Measurements from ENCODE around the gene ZNF44.

The ZNF44 gene

DNA sequence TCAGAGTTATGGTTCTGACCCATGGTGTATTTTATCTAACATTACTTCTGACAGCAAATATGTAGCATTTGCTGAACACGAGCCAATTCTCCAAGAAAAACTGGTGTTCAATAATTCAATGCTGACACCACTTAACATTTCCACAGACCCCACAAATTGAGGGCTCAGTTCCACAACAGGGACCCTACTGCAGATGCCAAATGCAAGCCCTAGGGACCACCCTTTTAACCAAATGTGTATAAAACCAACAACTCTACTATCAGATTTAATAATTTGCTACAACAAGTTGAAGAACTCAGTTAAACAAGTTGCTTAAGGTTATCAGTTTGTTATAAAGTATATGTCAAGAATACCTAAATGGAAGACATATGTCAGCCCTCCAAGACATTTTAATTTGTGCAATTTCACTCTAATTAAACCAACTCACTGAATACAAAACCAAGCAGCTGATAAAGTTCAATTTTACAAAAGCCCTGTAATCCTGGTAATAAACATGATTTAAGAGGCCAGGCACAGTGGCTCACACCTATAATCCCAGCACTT lies 6.7 kb downstream of the ZNF44 start:
- Histone ChIP-seq H3K4me3 (ENCODE audit: low read length) (no peak overlapping the region), H3K9me3 (ENCODE audit: control insufficient read depth, low read length) (no peaks in the 10 kb centered on the region), H3K36me3 (ENCODE audit: control insufficient read depth, insufficient read depth, low read length) (no peaks in the 10 kb centered on the region), H3K4me1 (ENCODE audit: control insufficient read depth, insufficient read depth, low read length) (peaks cover 9% of the 10 kb centered on the region), H3K9ac (ENCODE audit: low read length) (no peak overlapping the region), H3K27me3 (ENCODE audit: control insufficient read depth, insufficient read depth, low read length) (no peaks in the 10 kb centered on the region)

- no peaks in the 10 kb centered on the region for H3K9me3 ChIP-seq (ENCODE audit: control insufficient read depth, low read length)
- no peaks in the 10 kb centered on the region for H3K27me3 ChIP-seq (ENCODE audit: control insufficient read depth, insufficient read depth, low read length)
- no peak overlapping the region for H3K9ac ChIP-seq (ENCODE audit: low read length)
- no peaks in the 10 kb centered on the region for H3K36me3 ChIP-seq (ENCODE audit: control insufficient read depth, insufficient read depth, low read length)
- no peak overlapping the region for H3K4me3 ChIP-seq (ENCODE audit: low read length)
- H3K4me1 ChIP-seq (ENCODE audit: control insufficient read depth, insufficient read depth, low read length), result peaks cover 6% of the 10 kb centered on the region
Measured at GRCh38 chr19:12284631-12285030, 10.1 kb downstream of the ZNF44 start.

- Histone ChIP-seq H3K4me1 (ENCODE audit: control insufficient read depth, insufficient read depth, low read length) (peaks cover 4% of the 10 kb centered on the region), H3K27me3 (ENCODE audit: control insufficient read depth, insufficient read depth, low read length) (no peaks in the 10 kb centered on the region), H3K9ac (ENCODE audit: low read length) (no peak overlapping the region), H3K36me3 (ENCODE audit: control insufficient read depth, insufficient read depth, low read length) (no peaks in the 10 kb centered on the region), H3K9me3 (ENCODE audit: control insufficient read depth, low read length) (no peaks in the 10 kb centered on the region), H3K4me3 (ENCODE audit: low read length) (no peak overlapping the region)
Measured at GRCh38 chr19:12284226-12284625, 10.5 kb downstream of the ZNF44 start.

GRCh38 chr19:12278713-12279112 lies 16.0 kb downstream of the ZNF44 start:
- Histone ChIP-seq H3K4me3 (ENCODE audit: low read length) (no peak overlapping the region), H3K27me3 (ENCODE audit: control insufficient read depth, insufficient read depth, low read length) (no peaks in the 10 kb centered on the region), H3K9me3 (ENCODE audit: control insufficient read depth, low read length) (peaks cover 3% of the 10 kb centered on the region), H3K36me3 (ENCODE audit: control insufficient read depth, insufficient read depth, low read length) (peaks cover 5% of the 10 kb centered on the region), H3K9ac (ENCODE audit: low read length) (no peak overlapping the region), H3K4me1 (ENCODE audit: control insufficient read depth, insufficient read depth, low read length) (no peaks in the 10 kb centered on the region)

DNA sequence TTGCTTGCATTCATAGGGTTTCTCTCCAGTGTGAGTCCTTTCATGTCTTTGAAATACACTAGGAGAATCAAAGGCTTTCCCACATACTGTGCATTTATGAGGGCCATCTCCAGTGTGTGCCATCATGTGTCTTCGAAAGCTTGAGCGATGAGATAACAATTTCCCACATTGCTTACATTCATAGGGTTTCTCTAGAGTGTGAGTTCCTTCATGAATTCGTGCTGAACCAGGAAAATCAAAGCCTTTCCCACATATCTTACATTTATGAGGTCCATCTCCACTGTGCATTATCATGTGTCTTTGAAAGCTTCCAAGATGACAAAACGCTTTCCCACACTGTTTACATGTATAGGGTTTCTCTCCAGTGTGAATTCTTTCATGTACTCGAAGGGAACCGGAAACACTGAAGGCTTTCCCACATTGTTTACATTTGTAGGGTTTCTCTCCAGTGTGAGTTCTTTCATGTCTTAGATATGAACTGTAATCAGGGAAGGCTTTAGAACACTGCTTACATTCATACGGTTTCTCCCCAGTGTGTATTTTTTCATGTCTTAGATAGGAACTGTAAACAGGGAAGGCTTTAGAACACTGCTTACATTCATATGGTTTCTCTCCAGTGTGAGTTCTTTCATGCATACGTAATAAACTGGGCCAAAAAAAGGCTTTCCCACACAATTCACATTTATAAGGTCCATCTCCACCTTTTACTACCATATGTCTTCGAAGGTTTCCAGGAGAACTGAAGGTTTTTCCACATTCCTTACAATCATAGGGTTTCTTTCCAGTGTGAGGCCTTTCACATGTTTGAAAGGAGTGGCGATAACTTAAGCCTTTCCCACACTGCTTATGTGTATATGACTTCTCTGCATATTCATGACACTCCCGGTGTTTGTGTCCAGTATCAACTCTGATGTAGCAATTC lies 21.4 kb downstream of the ZNF44 start:
- peaks cover 30% of the 10 kb centered on the region for H3K9me3 ChIP-seq (ENCODE audit: control insufficient read depth, low read length)
- no peaks in the 10 kb centered on the region for H3K4me1 ChIP-seq (ENCODE audit: control insufficient read depth, insufficient read depth, low read length)
- no peaks in the 10 kb centered on the region for H3K27me3 ChIP-seq (ENCODE audit: control insufficient read depth, insufficient read depth, low read length)
- H3K36me3 ChIP-seq (ENCODE audit: control insufficient read depth, insufficient read depth, low read length), result peaks cover 13% of the 10 kb centered on the region
- H3K9ac ChIP-seq (ENCODE audit: low read length), result no peak overlapping the region
- no peak overlapping the region for H3K4me3 ChIP-seq (ENCODE audit: low read length)

GRCh38 chr19:12272386-12272785 lies 22.3 kb downstream of the ZNF44 start:
- no peak overlapping the region for H3K4me3 ChIP-seq (ENCODE audit: low read length)

GRCh38 chr19:12270854-12271253 lies 23.8 kb downstream of the ZNF44 start:
- Histone ChIP-seq H3K4me1 (ENCODE audit: control insufficient read depth, insufficient read depth, low read length) (no peaks in the 10 kb centered on the region), H3K9me3 (ENCODE audit: control insufficient read depth, low read length) (peaks cover 30% of the 10 kb centered on the region), H3K27me3 (ENCODE audit: control insufficient read depth, insufficient read depth, low read length) (no peaks in the 10 kb centered on the region), H3K36me3 (ENCODE audit: control insufficient read depth, insufficient read depth, low read length) (peaks cover 11% of the 10 kb centered on the region), H3K4me3 (ENCODE audit: low read length) (no peak overlapping the region), H3K9ac (ENCODE audit: low read length) (no peak overlapping the region)

More at GRCh38 chr19:12272386-12272785, 22.3 kb downstream of the ZNF44 start:
- Histone ChIP-seq H3K27me3 (ENCODE audit: control insufficient read depth, insufficient read depth, low read length) (no peaks in the 10 kb centered on the region), H3K36me3 (ENCODE audit: control insufficient read depth, insufficient read depth, low read length) (peaks cover 11% of the 10 kb centered on the region), H3K4me1 (ENCODE audit: control insufficient read depth, insufficient read depth, low read length) (no peaks in the 10 kb centered on the region), H3K9ac (ENCODE audit: low read length) (no peak overlapping the region), H3K9me3 (ENCODE audit: control insufficient read depth, low read length) (peaks cover 30% of the 10 kb centered on the region)

DNA sequence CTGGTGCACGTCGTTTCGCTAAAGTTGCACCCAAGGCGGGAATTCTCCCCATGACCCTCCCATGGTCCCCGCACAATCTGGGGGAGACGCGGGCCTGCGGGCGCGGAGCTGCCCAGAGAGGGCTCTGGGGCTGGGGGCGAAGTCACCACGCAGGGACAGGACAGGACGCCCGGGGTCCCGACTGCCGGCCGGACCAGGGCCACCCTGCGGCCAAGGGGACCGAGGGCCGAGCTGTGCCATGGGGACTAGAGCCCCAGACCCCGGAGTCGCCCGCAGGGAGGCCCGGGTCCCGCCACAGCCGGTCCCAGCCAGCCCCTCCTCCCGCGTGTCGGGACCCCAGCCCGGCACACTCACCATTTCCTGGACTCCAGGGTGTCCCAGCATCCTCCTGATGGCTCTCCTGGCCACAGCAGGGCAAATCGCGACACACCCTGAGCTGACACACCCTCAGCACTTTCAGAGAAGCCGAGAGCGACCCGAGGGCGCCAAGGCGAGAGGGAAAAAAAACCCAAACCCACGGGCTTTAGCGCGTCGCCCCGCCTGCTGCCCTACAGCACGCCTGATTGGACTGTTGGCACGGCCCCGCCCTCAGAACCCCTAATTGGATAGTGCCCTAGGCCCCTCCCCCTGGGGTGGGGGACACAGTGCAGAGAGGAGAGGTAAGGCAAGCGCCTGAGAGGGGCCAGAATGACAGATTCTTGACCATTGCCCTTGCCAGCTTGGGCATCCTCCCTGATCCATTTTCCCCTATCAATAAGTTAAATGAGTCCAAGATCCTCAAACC lies 28.6 kb downstream of the ZNF44 start:
- peaks cover 5% of the 10 kb centered on the region for H3K9me3 ChIP-seq (ENCODE audit: control insufficient read depth, low read length)
- H3K4me3 ChIP-seq (ENCODE audit: low read length), result no peak overlapping the region
- no peaks in the 10 kb centered on the region for H3K27me3 ChIP-seq (ENCODE audit: control insufficient read depth, insufficient read depth, low read length)
- no peaks in the 10 kb centered on the region for H3K36me3 ChIP-seq (ENCODE audit: control insufficient read depth, insufficient read depth, low read length)
- H3K9ac ChIP-seq (ENCODE audit: low read length), result no peak overlapping the region
- no peaks in the 10 kb centered on the region for H3K4me1 ChIP-seq (ENCODE audit: control insufficient read depth, insufficient read depth, low read length)

- H3K4me1 ChIP-seq (ENCODE audit: control insufficient read depth, insufficient read depth, low read length), result no peaks in the 10 kb centered on the region
- no peak overlapping the region for H3K4me3 ChIP-seq (ENCODE audit: low read length)
- no peaks in the 10 kb centered on the region for H3K27me3 ChIP-seq (ENCODE audit: control insufficient read depth, insufficient read depth, low read length)
- H3K9me3 ChIP-seq (ENCODE audit: control insufficient read depth, low read length), result no peaks in the 10 kb centered on the region
- no peaks in the 10 kb centered on the region for H3K36me3 ChIP-seq (ENCODE audit: control insufficient read depth, insufficient read depth, low read length)
- no peak overlapping the region for H3K9ac ChIP-seq (ENCODE audit: low read length)
Measured at GRCh38 chr19:12261554-12261953, 33.1 kb downstream of the ZNF44 start.

DNA sequence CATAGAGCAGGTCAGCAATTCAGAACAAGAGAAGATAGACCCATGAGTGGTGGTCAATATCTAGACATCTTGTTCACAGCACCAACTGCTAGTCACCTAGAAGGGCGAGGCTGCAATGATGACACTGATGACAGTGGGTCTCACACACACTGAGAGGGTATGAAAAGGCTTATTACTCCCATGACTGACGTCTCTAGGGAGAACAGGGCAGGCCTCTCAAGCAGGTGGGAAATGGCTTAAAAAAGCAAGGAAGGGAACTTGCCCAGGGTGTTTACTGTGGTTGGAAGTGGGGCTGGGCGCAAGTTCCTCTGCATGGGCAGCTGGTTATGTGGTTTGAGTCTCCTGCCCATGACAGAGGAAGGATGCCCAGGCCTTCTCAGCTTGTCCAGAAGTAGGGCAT lies 33.8 kb downstream of the ZNF44 start:
- H3K4me1 ChIP-seq (ENCODE audit: control insufficient read depth, insufficient read depth, low read length), result no peaks in the 10 kb centered on the region
- no peak overlapping the region for H3K4me3 ChIP-seq (ENCODE audit: low read length)
- no peaks in the 10 kb centered on the region for H3K27me3 ChIP-seq (ENCODE audit: control insufficient read depth, insufficient read depth, low read length)
- H3K9me3 ChIP-seq (ENCODE audit: control insufficient read depth, low read length), result no peaks in the 10 kb centered on the region
- H3K9ac ChIP-seq (ENCODE audit: low read length), result no peak overlapping the region
- H3K36me3 ChIP-seq (ENCODE audit: control insufficient read depth, insufficient read depth, low read length), result no peaks in the 10 kb centered on the region

- H3K27me3 ChIP-seq (ENCODE audit: control insufficient read depth, insufficient read depth, low read length), result no peaks in the 10 kb centered on the region
- H3K36me3 ChIP-seq (ENCODE audit: control insufficient read depth, insufficient read depth, low read length), result no peaks in the 10 kb centered on the region
- no peak overlapping the region for H3K4me3 ChIP-seq (ENCODE audit: low read length)
- H3K9me3 ChIP-seq (ENCODE audit: control insufficient read depth, low read length), result no peaks in the 10 kb centered on the region
- H3K4me1 ChIP-seq (ENCODE audit: control insufficient read depth, insufficient read depth, low read length), result no peaks in the 10 kb centered on the region
- H3K9ac ChIP-seq (ENCODE audit: low read length), result no peak overlapping the region
Measured at GRCh38 chr19:12260236-12260635, 34.4 kb downstream of the ZNF44 start.

- no peaks in the 10 kb centered on the region for H3K4me1 ChIP-seq (ENCODE audit: control insufficient read depth, insufficient read depth, low read length)
- no peak overlapping the region for H3K4me3 ChIP-seq (ENCODE audit: low read length)
- no peaks in the 10 kb centered on the region for H3K36me3 ChIP-seq (ENCODE audit: control insufficient read depth, insufficient read depth, low read length)
- H3K9ac ChIP-seq (ENCODE audit: low read length), result no peak overlapping the region
- H3K27me3 ChIP-seq (ENCODE audit: control insufficient read depth, insufficient read depth, low read length), result no peaks in the 10 kb centered on the region
- no peaks in the 10 kb centered on the region for H3K9me3 ChIP-seq (ENCODE audit: control insufficient read depth, low read length)
Measured at GRCh38 chr19:12255372-12255771, 39.3 kb downstream of the ZNF44 start.

Data from mucosa of stomach (tissue), 1 donor.